Measurements from ENCODE around the gene ZMIZ2. TPM values are rescaled to one million over a fixed set of nuclear protein-coding genes. Genes with fewer than 3 reads are reported as not detected.
"Not testable (repeated sequence)": the region's sequence is repeated elsewhere in the genome, so short reads cannot be mapped to it uniquely, and the experiment has no call there.

The ZMIZ2 gene
- total RNA-seq, 1 experiment from 2014 or later: 91.3 TPM

DNA sequence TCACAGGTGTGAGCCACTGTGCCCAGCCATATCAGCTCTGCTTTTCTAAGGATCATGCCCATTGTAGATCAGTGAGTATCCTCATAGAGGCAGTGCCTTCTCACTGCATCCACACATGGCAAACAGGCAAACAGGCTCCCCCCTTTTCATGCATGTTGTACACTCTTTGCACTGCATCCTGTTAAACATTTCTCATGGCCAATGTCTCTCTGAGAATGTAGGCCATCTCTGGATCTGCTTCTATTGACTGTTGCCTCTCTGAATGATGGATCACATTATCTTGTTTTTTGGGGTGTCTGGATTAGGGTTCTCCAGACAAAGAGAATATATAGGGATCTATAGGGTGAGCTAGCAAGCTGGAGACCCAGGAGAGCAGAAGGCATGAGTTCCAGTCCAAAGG, 34.8 kb downstream of the ZMIZ2 start:
- ChIA-PET POLR2A (no interaction called here), CTCF (no interaction called here), RAD21 (ENCODE audit: low non-redundant PET in 1 of 2, low total read pairs in 2 of 2, uncharacterized antibody in 2 of 2, unreplicated experiment in 2 of 2) (no interaction called here)
- TF ChIP-seq CBX3 (IDR thresholded peaks at IDR 0.05; ENCODE audit: low read depth): 0 out of 2 replicates have a peak, but pooled peaks have one; percentile 33
- no peak for TF ChIP-seq POLR2A (IDR thresholded peaks at IDR 0.05; ENCODE audit: borderline replicate concordance, extremely low read depth, insufficient read depth, insufficient read length)
- no peak for ATAC-seq
- BruUV-seq (replicated peaks): no TSS peak
- Histone ChIP-seq H3K79me2 (ENCODE audit: insufficient read depth, low read length) (no peaks in the 10 kb centered on the region), H2AFZ (ENCODE audit: low read depth, low read length, poor library complexity, severe bottlenecking) (no peak overlapping the region), H3K9me3 (ENCODE audit: control insufficient read depth in 1 of 2, insufficient read depth in 1 of 2, low read depth in 1 of 2, low read length in 2 of 2) (peaks cover 0 to 5% of the 10 kb centered on the region in 2 experiments; a peak in 1 of 4 replicates), H3K36me3 (ENCODE audit: control insufficient read depth in 1 of 2, insufficient read depth in 2 of 2, low read length in 2 of 2) (no peaks in the 10 kb centered on the region), H3K4me2 (ENCODE audit: low read length) (no peak overlapping the region), H3K4me1 (ENCODE audit: control insufficient read depth in 1 of 2, insufficient read depth in 2 of 2, low read length in 2 of 2) (no peaks in the 10 kb centered on the region), H3K9ac (ENCODE audit: low read length) (no peak overlapping the region), H4K20me1 (ENCODE audit: insufficient read depth) (no peaks in the 10 kb centered on the region), H3K9me2 (ENCODE audit: insufficient read depth) (no peaks in the 10 kb centered on the region), H3K27ac (ENCODE audit: low read depth, low read length) (no peak overlapping the region), H3K27me3 (ENCODE audit: insufficient read depth, low read length) (no peaks in the 10 kb centered on the region), H3K4me3 (replicated peaks in 1 of 2; ENCODE audit: low read depth in 1 of 2, low read length in 2 of 2) (no peak overlapping the region)
- intact Hi-C loops (cut with micrococcal nuclease): no loop called here
- no peak for DNase-seq (ENCODE audit: low read depth, low spot score)

DNA sequence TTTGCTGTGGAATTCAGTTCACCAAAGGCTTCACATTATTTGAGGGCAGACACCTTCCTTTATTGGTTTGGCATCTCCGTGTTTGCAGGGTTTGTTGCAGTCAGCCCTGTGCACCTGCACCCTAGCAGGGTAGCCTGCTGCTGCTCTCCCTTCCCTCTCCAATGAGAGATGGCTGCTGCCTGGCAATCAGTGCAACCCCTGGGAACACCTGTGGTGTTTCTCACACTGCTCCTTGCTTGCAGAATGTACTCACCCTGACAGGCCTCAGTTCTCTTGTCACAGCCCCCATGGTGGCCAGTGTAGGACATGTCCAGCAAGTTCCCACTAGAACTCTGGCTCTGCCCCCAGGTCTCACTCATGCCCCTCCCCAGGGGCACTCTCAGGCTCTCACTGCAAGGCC, 35.7 kb downstream of the ZMIZ2 start:
- Histone ChIP-seq H2AFZ (ENCODE audit: low read depth, low read length, poor library complexity, severe bottlenecking) (no peak overlapping the region), H3K4me1 (ENCODE audit: control insufficient read depth in 1 of 2, insufficient read depth in 2 of 2, low read length in 2 of 2) (no peaks in the 10 kb centered on the region), H3K79me2 (ENCODE audit: insufficient read depth, low read length) (no peaks in the 10 kb centered on the region), H4K20me1 (ENCODE audit: insufficient read depth) (no peaks in the 10 kb centered on the region), H3K9ac (ENCODE audit: low read length) (no peak overlapping the region), H3K4me3 (replicated peaks in 1 of 2; ENCODE audit: low read depth in 1 of 2, low read length in 2 of 2) (no peak overlapping the region), H3K27ac (ENCODE audit: low read depth, low read length) (no peak overlapping the region), H3K4me2 (ENCODE audit: low read length) (no peak overlapping the region), H3K36me3 (ENCODE audit: control insufficient read depth in 1 of 2, insufficient read depth in 2 of 2, low read length in 2 of 2) (no peaks in the 10 kb centered on the region), H3K9me3 (ENCODE audit: control insufficient read depth in 1 of 2, insufficient read depth in 1 of 2, low read depth in 1 of 2, low read length in 2 of 2) (peaks cover 0 to 5% of the 10 kb centered on the region in 2 experiments; a peak in 1 of 4 replicates), H3K27me3 (ENCODE audit: insufficient read depth, low read length) (no peaks in the 10 kb centered on the region), H3K9me2 (ENCODE audit: insufficient read depth) (no peaks in the 10 kb centered on the region)
- ATAC-seq (no peak), DNase-seq (ENCODE audit: low read depth, low spot score) (no peak)
- ChIA-PET RAD21 (ENCODE audit: low non-redundant PET in 1 of 2, low total read pairs in 2 of 2, uncharacterized antibody in 2 of 2, unreplicated experiment in 2 of 2) (no interaction called here), CTCF (no interaction called here), POLR2A (no interaction called here)
- intact Hi-C loops (cut with micrococcal nuclease): no loop called here
- no peak for TF ChIP-seq SIN3A (IDR thresholded peaks at IDR 0.05; ENCODE audit: low read depth)
- BruUV-seq (replicated peaks): no TSS peak

DNA sequence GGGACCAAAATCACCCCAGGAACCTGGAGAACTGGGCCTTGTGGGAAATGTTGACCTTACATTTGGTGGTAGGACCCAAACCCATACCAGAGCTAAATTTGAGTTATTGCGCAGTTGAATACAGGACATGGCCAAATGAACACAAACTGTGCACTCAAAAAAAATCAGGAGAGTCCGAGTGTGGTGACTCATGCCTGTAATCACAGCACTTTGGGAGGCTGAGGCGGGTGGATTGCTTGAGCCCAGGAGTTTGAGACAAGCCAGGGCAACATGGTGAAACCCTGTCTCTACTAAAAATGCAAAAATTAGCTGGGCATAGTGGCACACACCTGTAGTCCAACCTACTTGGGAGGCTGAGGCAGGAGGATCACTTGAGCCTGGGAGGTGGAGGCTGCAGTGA, 36.6 kb downstream of the ZMIZ2 start:
- CTCF ChIA-PET; H3K9me3 ChIP-seq (ENCODE audit: control insufficient read depth in 1 of 2, insufficient read depth in 1 of 2, low read depth in 1 of 2, low read length in 2 of 2); H3K9me2 ChIP-seq (ENCODE audit: insufficient read depth); H3K27ac ChIP-seq (ENCODE audit: low read depth, low read length); H3K79me2 ChIP-seq (ENCODE audit: insufficient read depth, low read length); intact Hi-C loops (cut with micrococcal nuclease); H3K27me3 ChIP-seq (ENCODE audit: insufficient read depth, low read length); H3K4me3 ChIP-seq (replicated peaks in 1 of 2; ENCODE audit: low read depth in 1 of 2, low read length in 2 of 2); ATAC-seq; H3K4me2 ChIP-seq (ENCODE audit: low read length); H2AFZ ChIP-seq (ENCODE audit: low read depth, low read length, poor library complexity, severe bottlenecking); H3K4me1 ChIP-seq (ENCODE audit: control insufficient read depth in 1 of 2, insufficient read depth in 2 of 2, low read length in 2 of 2); RAD21 ChIA-PET (ENCODE audit: low non-redundant PET in 1 of 2, low total read pairs in 2 of 2, uncharacterized antibody in 2 of 2, unreplicated experiment in 2 of 2); H4K20me1 ChIP-seq (ENCODE audit: insufficient read depth); DNase-seq (ENCODE audit: low read depth, low spot score); H3K9ac ChIP-seq (ENCODE audit: low read length); H3K36me3 ChIP-seq (ENCODE audit: control insufficient read depth in 1 of 2, insufficient read depth in 2 of 2, low read length in 2 of 2); BruUV-seq (replicated peaks); POLR2A ChIA-PET: not testable (repeated sequence)

All from HCT116 (cell line).